GM21717 (cell line): ENCODE data around the gene SELP.
"Not testable (repeated sequence)": the region's sequence is repeated elsewhere in the genome, so short reads cannot be mapped to it uniquely, and the experiment has no call there.

ENCODE experiments used
- ATAC-seq: cut with Tn5 transposase; IDR thresholded peaks from one replicate; pipeline ENCODE4 v1.9.1; 2021; ENCODE audit warnings: mild to moderate bottlenecking, moderate library complexity; ENCODE audit not compliant: unreplicated experiment

Gene SELP

DNA sequence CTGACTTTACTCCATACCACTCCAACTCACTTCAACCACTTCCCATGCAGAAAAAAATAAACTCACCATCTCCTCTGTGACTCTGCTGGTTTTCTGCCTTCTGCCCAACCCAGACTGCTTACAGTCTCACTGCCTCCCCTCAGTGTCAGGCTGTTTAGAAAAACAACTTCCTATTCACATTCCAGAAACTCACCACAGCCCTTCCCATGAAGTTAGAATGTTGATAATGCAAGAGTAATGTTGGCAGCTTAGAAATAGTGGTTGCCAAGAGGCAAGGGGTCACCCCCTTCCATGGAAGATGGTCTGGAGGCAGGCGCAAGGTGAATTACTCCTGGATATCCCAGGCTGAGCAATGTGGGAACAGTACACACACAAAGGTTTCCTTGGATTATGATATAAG lies at the start of gene SELP:
Gene SELP, minus strand, starts transcription at position 119 of the 400 bp plus-strand sequence. Its CDS starts 50 bp downstream, at position 69.
- ATAC-seq: no peak

DNA sequence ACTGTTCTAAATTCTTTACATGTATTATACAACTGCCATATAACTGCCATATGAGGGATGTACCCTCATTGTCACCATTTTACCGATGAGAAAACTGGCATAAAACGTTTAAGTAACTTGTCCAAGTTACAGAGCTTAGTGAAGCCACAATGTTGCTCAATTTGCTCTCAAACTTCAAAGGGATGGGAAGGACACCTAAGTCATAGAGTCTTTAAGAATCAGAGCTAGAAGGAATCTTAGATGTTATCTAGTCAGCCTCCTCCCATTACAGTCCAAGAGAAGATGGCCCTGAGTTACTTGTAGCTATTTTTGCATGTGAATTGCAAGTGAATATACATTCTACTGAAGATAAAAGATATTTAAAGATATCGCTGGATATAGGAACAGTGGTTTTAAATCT lies 49.8 kb upstream of the SELP start:
- no peak for ATAC-seq

GRCh38 chr1:169676001-169676400 lies 46.1 kb upstream of the SELP start:
- ATAC-seq: no peak

- ATAC-seq: no peak
Measured at GRCh38 chr1:169670836-169671235, 40.9 kb upstream of the SELP start.

DNA sequence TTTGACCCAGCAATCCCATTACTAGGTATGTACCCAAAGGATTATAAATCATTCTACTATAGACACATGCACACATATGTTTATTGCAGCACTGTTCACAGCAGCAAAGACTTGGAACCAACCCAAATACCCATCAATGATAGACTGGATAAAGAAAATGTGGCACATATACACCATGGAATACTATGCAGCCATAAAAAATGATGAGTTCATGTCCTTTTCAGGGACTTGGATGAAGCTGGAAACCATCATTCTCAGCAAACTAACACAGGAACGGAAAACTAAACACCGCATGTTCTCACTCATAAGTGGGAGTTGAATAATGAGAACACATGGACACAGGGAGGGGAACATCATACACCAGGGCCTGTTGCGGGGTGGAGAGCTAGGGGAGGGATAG lies 40.3 kb upstream of the SELP start:
- not testable (repeated sequence) for ATAC-seq

DNA sequence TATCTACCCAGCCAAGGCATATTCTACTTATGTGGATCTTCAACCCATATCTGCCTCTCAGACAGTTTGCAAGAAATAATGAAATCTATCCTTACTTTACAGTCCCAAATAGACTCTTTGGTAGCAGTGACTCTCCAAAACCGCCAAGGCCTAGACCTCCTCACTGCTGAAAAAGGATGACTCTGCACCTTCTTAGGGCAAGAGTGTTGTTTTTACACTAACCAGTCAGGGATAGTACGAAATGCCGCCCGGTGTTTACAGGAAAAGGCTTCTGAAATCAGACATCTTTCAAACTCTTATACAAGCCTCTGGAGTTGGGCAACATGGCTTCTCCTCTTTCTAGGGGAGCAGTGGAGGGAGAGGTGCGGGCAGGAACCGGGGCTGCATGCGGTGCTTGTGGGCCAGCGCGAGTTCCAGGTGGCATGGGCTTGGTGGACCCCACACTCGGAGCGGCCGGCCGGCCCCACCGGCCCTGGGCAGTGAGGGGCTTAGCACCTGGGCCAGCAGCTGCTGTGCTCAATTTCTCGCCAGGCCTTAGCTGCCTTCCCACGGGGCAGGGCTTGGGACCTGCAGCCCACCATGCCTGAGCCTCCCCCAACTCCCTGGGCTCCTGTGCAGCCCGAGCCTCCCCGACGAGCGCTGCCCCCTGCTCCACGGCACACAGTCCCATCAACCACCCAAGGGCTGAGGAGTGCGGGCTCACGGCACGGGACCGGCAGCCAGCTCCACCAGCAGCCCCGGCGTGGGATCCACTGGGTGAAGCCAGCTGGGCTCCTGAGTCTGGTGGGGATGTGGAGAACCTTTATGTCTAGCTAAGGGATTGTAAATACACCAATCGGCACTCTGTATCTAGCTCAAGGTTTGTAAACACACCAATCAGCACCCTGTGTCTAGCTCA lies 38.0 kb upstream of the SELP start:
- not testable (repeated sequence) for ATAC-seq

DNA sequence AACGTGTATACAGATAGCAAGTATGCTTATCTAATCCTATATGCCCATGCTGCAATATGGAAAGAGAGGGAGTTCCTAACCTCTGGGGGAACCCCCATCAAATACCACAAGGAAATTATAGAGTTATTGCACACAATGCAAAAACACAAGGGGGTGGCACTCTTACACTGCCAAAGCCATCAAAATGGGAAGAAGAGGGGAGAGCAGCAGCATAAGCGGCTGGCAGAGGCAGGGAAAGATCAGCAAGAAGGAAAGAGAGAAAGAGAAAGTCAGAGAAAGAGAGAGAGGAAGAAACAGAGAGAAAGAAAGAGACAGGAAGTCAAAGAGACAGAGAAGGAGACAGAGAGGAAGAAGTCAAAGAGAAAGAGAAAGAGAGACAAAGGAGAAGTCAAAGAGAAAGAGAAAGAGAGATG lies 37.3 kb upstream of the SELP start:
- peak; percentile 97 for ATAC-seq

DNA sequence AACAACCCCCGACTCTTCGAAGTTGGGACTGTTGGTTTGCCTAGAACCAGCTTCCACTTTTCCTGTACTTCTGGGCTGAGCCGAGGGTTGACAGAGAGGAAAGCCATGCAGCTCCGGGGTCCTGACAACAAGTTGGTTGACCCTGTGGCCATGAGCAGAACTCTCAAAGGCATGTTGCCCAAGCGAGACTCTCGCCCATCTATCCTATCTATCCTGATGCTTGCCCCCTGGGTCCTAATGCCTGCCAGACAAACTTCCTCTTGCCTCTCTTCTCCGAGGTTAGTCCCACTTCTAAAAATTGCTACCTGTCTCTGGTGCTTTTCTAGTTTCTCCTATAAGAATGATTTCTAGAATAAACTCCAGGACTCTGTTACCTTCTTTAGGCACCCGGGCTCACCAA lies 32.8 kb upstream of the SELP start:
- not testable (repeated sequence) for ATAC-seq

DNA sequence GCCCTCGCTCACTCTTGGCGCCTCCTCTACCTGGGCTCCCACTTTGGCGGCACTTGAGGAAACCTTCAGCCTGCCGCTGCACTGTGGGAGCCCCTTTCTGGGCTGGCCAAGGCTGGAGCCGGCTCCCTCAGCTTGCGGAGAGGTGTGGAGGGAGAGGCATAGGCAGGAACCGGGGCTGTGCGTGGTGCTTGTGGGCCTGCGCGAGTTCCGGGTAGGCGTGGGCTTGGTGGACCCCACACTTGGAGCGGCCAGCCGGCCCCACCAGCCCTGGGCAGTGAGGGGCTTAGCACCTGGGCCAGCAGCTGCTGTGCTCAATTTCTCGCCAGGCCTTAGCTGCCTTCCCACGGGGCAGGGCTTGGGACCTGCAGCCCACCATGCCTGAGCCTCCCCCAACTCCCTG lies 31.1 kb upstream of the SELP start:
- not testable (repeated sequence) for ATAC-seq

DNA sequence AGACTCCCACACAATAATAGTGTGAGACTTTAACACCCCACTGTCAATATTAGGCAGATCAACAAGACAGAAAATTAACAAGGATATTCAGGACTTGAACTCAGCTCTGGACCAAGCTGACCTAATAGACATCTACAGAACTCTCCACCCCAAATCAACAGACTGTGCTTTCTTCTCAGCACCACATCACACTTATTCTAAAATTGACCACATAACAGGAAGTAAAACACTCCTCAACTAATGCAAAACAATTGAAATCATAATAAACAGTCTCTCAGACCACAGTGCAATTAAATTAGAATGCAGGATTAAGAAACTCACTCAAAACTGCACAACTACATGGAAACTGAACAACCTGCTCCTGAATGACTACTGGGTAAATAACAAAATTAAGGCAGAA lies 28.9 kb upstream of the SELP start:
- ATAC-seq: not testable (repeated sequence)

DNA sequence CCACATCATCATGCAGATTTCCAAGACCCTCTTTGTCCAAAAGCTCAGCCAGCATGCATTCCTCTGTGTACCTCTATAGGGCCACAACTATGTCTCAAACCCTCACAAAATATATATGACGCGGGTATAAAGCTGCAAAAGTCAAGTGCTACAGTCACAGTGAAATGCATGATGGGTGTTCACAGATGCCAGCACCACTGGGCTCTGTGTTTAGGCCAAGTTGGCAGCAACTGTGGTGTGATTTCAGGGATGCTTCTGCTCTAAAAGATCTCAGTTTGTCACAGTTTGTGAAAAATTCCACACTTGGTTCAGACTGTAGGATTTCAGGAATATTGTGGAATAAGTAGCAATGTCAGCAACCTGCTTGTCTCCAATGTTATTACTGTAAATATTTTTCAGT lies 23.9 kb upstream of the SELP start:
- ATAC-seq: no peak

DNA sequence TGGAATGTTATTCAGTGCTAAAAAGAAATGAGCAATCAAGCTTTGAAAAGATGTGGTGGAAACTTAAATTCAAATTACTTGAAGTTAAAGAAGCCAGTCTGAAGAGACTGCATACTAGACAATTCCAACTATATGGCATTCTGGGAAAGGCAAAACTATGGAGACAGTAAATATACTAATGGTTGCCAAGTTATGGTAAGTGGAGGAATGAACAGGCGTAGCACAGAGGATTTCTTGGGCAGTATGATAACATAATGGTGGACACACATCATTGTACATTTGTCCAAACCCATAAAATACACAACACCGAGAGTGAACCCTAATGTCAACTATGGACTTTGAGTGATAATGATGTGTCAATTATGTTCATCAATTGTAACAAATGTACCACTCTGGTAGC lies 21.1 kb upstream of the SELP start:
- ATAC-seq: no peak

DNA sequence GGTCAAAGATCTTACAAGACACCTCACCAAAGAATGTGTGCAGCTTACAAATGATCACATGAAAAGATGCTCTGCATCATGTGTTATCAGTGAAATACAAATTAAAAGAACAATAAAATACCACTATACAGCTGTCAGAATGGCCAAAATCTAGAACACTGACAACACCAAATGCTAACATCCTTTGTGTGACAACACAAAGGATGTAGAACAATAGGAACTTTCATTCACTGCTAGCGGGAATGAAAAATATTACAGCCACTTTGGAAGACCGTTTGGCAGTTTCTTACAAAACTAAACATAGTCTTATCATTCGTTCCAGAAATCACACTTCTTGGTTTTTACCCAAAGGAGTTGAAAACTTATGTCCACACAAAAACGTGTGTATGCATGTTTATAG lies 20.6 kb upstream of the SELP start:
- ATAC-seq: no peak

- ATAC-seq: no peak
Measured at GRCh38 chr1:169648709-169649108, 18.8 kb upstream of the SELP start.

DNA sequence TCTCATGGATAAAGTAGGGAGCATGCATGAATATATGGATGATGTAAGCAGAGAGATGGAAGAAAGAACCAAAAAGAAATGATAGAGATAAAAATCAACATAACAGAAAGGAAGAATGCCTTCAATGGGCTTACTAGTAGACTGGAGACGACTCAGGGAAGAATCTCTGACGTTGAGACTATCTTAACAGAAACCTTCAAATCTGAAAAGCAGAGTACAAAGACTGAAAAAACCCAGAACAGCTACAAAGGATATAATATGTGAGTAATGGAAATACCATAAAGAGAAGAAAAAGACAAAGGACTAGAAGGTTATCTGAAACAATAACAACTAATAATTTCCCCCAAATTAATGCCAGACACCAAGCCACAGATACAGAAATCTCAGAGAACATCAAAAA lies 18.3 kb upstream of the SELP start:
- no peak for ATAC-seq

GRCh38 chr1:169647512-169647911 lies 17.6 kb upstream of the SELP start:
- no peak for ATAC-seq

- no peak for ATAC-seq
Measured at GRCh38 chr1:169644297-169644696, 14.4 kb upstream of the SELP start.

DNA sequence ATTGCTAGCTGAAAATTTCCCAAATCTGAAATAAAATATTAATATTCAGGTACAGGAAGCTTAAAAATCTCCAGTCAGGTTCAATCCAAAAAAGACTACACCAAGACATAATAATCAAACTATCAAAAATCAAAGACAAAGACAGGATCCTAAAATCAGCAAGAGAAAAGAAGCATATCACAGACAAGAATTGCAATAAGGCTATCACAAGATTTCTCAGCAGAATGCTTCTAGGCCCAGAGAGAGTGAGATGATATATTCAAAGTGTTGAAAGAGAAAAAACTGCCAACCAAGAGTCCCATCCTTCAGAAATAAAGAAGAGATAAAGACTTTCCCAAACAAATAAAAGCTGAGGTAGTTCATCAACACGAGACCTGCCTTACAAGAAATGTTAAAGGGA lies 5.0 kb upstream of the SELP start:
- ATAC-seq: no peak

GRCh38 chr1:169634145-169634544 lies 4.2 kb upstream of the SELP start:
- ATAC-seq: no peak

DNA sequence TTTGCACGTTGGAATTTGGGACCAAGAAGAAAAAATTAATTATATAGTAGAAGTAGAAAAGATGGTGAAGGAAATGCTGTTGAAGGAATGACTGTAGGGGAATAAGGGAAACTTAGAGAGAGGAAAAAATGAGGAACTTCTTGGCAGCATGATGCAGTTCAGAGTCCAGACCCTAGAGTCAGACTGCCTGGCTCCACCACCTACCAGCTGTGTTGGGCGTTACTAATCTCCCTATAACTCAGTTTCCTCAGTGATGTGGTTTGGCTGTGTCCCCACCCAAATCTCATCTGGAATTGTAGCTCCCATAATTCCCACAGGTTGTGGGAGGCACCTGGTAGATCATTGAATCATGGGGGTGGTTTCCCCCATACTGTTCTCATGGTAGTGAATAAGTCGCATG lies 1.3 kb upstream of the SELP start:
- no peak for ATAC-seq

DNA sequence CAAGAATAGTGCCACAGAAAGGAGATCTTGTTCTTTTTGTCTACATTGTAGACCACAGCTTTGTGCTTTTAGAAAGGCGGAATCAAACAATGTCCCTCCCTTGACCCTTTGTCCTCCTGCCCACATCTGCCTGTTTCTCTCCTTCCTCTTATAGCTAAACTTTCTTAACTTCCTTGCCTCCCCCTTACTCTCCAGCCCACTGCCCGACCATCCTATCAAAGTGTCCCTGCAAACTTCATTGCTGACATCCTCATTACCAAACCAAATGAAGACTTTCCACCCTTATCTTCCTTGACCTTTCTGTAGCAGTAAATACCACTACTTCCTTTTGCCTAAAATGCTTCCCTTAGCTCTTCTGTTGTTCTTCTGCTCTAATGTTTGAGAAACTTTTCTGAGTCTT lies 5.0 kb downstream of the SELP start:
- no peak for ATAC-seq

GRCh38 chr1:169624122-169624521 lies 5.8 kb downstream of the SELP start:
- ATAC-seq: no peak
